IMR-90 (cell line): ENCODE measurements around the gene SLC22A7.

Experiments
- BHLHE40 ChIP-seq: fragments of 150-350 bp; IDR thresholded peaks from 2 replicates; pipeline ENCODE4 v1.6.1; 2016; ENCODE audit warnings: mild to moderate bottlenecking, low read depth, low read length
- CEBPB ChIP-seq: IDR thresholded peaks from 2 replicates; pipeline ENCODE4 v1.6.1; 2012; ENCODE audit warnings: low read depth, low read length, improper control_type of control experiment
- CTCF ChIP-seq: conservative IDR thresholded peaks from 2 replicates; pipeline ENCODE4 v1.5.1; 2012; ENCODE audit warnings: mild to moderate bottlenecking, low read depth, low read length, improper control_type of control experiment
- ELK1 ChIP-seq: fragments of 150-350 bp; IDR thresholded peaks from 2 replicates; pipeline ENCODE4 v1.6.1; 2016; ENCODE audit warnings: low read depth, mild to moderate bottlenecking, low read length, moderate library complexity, borderline replicate concordance
- FOS ChIP-seq: fragments of 150-350 bp; IDR thresholded peaks from 2 replicates; pipeline ENCODE4 v1.6.1; 2016; ENCODE audit warnings: low read depth, low read length
- MAFK ChIP-seq: IDR thresholded peaks from 2 replicates; pipeline ENCODE4 v1.6.1; 2012; ENCODE audit warnings: low read depth, low read length, improper control_type of control experiment
- MAZ ChIP-seq: IDR thresholded peaks from 2 replicates; pipeline ENCODE4 v1.6.1; 2012; ENCODE audit warnings: low read depth, mild to moderate bottlenecking, low read length, improper control_type of control experiment, moderate library complexity, borderline replicate concordance
- MXI1 ChIP-seq: IDR thresholded peaks from 2 replicates; pipeline ENCODE4 v1.6.1; 2012; ENCODE audit warnings: low read depth, mild to moderate bottlenecking, low read length, moderate library complexity, borderline replicate concordance
- NFE2L2 ChIP-seq: fragments of 150-350 bp; IDR thresholded peaks from 2 replicates; pipeline ENCODE4 v1.6.1; 2016; ENCODE audit warnings: low read depth, mild to moderate bottlenecking, low read length
- POLR2A ChIP-seq: IDR thresholded peaks from 2 replicates; pipeline ENCODE4 v1.6.1; 2012; ENCODE audit warnings: mild to moderate bottlenecking, low read depth, low read length
- RAD21 ChIP-seq: IDR thresholded peaks from 2 replicates; pipeline ENCODE4 v1.6.1; 2012; ENCODE audit warnings: low read length, improper control_type of control experiment
- RCOR1 ChIP-seq: IDR thresholded peaks from 2 replicates; pipeline ENCODE4 v1.6.1; 2012; ENCODE audit warnings: mild to moderate bottlenecking, low read length, improper control_type of control experiment; ENCODE audit not compliant: insufficient replicate concordance
- SMC3 ChIP-seq: fragments of 150-350 bp; IDR thresholded peaks from 2 replicates; pipeline ENCODE4 v1.6.1; 2016; ENCODE audit warnings: low read depth, mild to moderate bottlenecking, antibody characterized with exemption, low read length, moderate library complexity
- USF2 ChIP-seq: fragments of 150-350 bp; IDR thresholded peaks from 2 replicates; pipeline ENCODE4 v1.6.1; 2017; ENCODE audit warnings: mild to moderate bottlenecking, antibody characterized with exemption, low read length, low read depth

- TF ChIP-seq POLR2A (no peak), CTCF (no peak), RCOR1 (no peak), BHLHE40 (no peak), USF2 (no peak), MXI1 (no peak), RAD21 (no peak), CEBPB (no peak), MAZ (no peak), ELK1 (no peak), FOS (no peak), MAFK (no peak), SMC3 (no peak), NFE2L2 (no peak)
These were observed 16.0 kb upstream of the SLC22A7 start for GRCh38 chr6:43282060-43282459.
